BJ (cell line): ENCODE data around the gene KIAA2012. TPM values are rescaled to one million over a fixed set of nuclear protein-coding genes. Genes with fewer than 3 reads are reported as not detected.

ENCODE experiments used
- CTCF ChIA-PET: fragments of 350-600 bp; formaldehyde crosslinking; extraction: SDS; loops from one replicate; lab custom pipeline; 2021; ENCODE audit warnings: antibody characterized with exemption, inconsistent platforms; lab: Yijun Ruan, JAX
- POLR2A ChIA-PET: fragments of 300-600 bp; sonication (Branson Sonifier 250); formaldehyde crosslinking; extraction: SDS; loops from one replicate; lab custom pipeline; 2021; ENCODE audit warnings: antibody characterized with exemption; lab: Charles Lee
- DNase-seq: peaks from one replicate; pipeline ENCODE4 v3.0.0-alpha.2; 2011; ENCODE audit warnings: low read depth
- H3K27me3 ChIP-seq: 2 replicates; pipeline ENCODE4 v1.6.0; 2011; ENCODE audit warnings: low read length; ENCODE audit not compliant: control insufficient read depth, insufficient read depth
- H3K36me3 ChIP-seq: 2 replicates; pipeline ENCODE4 v1.5.1; 2011; ENCODE audit warnings: low read length; ENCODE audit not compliant: control insufficient read depth, insufficient read depth
- H3K4me3 ChIP-seq: 2 replicates; pipeline ENCODE4 v1.5.1; 2011; ENCODE audit warnings: low read depth, mild to moderate bottlenecking, control low read depth, low read length
- polyA plus RNA-seq: library from polyadenylated mRNA; depleted of rRNA; stranded (reverse); fragments of >200 nt; gene quantifications from 2 replicates; pipeline ENCODE4 v1.2.3, GENCODE V29; 2011
- TF ChIP-seq, protein P1 (sequence below): IDR thresholded peaks from 2 replicates; pipeline ENCODE4 v1.5.1; 2011; ENCODE audit warnings: low read depth, mild to moderate bottlenecking, control low read depth, inconsistent platforms, low read length, moderate library complexity; ENCODE audit not compliant: insufficient read depth

Gene KIAA2012
- polyA plus RNA-seq, 1 experiment: 0.13 TPM

DNA sequence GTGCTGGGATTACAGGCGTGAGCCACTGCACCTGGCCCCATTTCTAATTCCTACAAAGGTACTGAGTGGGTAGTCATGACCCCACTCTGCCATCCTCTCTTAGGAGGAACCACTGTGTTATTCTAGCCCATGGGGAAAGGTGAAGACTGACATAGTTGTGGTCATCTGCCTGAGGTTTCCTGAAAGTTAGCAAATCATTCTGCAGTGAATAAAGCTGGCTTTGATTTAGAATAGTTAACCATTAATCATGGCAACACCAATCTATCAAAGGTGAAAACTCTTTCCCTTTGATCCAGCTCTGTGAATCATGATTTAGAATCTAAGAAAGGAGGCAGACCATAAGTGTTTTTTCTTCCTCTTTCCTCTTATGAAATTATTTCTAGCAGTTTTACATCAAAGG is 114.5 kb downstream of the KIAA2012 start:
- Histone ChIP-seq H3K36me3 (no peaks in the 10 kb centered on the region), H3K27me3 (no peaks in the 10 kb centered on the region), H3K4me3 (no peak overlapping the region)
- DNase-seq: no peak
- TF ChIP-seq, protein P1, sequence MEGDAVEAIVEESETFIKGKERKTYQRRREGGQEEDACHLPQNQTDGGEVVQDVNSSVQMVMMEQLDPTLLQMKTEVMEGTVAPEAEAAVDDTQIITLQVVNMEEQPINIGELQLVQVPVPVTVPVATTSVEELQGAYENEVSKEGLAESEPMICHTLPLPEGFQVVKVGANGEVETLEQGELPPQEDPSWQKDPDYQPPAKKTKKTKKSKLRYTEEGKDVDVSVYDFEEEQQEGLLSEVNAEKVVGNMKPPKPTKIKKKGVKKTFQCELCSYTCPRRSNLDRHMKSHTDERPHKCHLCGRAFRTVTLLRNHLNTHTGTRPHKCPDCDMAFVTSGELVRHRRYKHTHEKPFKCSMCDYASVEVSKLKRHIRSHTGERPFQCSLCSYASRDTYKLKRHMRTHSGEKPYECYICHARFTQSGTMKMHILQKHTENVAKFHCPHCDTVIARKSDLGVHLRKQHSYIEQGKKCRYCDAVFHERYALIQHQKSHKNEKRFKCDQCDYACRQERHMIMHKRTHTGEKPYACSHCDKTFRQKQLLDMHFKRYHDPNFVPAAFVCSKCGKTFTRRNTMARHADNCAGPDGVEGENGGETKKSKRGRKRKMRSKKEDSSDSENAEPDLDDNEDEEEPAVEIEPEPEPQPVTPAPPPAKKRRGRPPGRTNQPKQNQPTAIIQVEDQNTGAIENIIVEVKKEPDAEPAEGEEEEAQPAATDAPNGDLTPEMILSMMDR: no peak
- POLR2A ChIA-PET: no interaction called here
- CTCF ChIA-PET: no interaction called here

DNA sequence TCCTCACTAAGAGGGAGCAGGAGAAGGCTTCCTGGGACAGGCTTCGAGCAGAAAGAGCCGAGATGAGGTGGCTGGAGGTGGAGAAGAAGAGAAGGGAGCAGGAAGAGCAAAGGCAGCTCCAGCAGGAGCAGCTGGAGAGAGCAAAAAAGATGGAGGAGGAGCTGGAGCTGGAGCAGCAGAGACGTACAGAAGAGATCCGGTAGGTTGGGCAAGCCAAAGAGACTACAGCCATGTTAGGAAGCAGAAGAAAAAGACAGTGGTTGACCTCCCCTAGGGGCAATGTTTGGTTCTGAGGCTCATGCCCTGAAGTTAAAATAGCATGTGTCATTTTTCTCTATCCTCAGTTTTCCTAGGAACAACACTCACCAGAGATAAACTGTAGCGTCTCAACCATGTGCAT is 120.2 kb downstream of the KIAA2012 start:
- ChIA-PET CTCF (interaction anchor here (0.9 kb wide), 1 partner anchor 485 kb away, joined by 3 read pairs; no protein-coding TSS in a partner anchor), POLR2A (no interaction called here)
- H3K36me3 ChIP-seq: no peaks in the 10 kb centered on the region
- no peak for DNase-seq
- H3K27me3 ChIP-seq: no peaks in the 10 kb centered on the region
- TF ChIP-seq, protein P1: no peak
- no peak overlapping the region for H3K4me3 ChIP-seq

DNA sequence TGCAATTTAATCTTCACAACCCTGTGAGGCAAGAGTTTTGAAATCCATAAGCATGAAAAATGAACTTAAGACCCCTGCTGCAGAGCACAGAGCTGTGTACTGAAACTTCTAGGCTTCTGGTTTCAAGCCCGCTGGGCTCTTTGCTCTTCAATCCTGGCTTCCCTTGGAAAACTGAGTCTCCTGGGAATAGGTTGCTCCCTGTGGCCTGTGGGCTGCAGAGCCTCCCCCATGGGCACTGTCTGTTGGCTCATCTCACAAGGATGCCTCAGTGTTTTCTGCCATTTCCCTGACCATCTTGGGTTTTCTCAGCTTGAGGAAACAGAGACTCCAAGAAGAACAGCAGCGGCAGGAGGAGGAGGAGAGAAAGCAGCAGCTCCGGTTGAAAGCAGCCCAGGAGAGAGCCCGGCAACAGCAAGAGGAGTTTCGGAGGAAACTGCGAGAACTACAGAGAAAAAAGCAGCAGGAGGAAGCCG is 120.9 kb downstream of the KIAA2012 start:
- ChIA-PET POLR2A (no interaction called here), CTCF (interaction anchor here (0.6 kb wide), 1 partner anchor 638 kb away, joined by 4 read pairs; no protein-coding TSS in a partner anchor)
- TF ChIP-seq, protein P1: no peak
- H3K36me3 ChIP-seq: no peaks in the 10 kb centered on the region
- DNase-seq: no peak
- no peak overlapping the region for H3K4me3 ChIP-seq
- no peaks in the 10 kb centered on the region for H3K27me3 ChIP-seq

DNA sequence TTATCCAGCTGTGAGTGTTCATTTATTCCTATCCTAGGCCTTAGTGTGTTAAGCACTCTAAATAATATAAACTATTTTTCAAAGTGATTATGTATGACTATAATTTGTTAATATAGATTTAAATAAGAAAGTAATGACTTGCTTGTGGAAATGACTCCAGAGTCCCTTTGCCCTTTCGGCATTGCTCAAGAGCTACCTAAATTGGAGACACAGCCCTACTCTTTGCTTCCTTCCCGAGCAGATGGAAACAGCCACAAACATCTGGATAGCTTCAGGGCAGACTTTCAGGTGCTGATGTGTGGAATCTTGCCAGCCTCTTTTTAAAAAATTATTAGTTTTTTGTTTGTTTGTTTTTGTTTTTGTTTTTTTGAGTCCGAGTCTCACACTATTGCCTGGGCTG is 121.4 kb downstream of the KIAA2012 start:
- H3K27me3 ChIP-seq: no peaks in the 10 kb centered on the region
- ChIA-PET CTCF (interaction anchor here (0.6 kb wide), 1 partner anchor 639 kb away, joined by 4 read pairs; no protein-coding TSS in a partner anchor), POLR2A (no interaction called here)
- H3K36me3 ChIP-seq: no peaks in the 10 kb centered on the region
- TF ChIP-seq, protein P1: no peak
- no peak for DNase-seq
- no peak overlapping the region for H3K4me3 ChIP-seq

DNA sequence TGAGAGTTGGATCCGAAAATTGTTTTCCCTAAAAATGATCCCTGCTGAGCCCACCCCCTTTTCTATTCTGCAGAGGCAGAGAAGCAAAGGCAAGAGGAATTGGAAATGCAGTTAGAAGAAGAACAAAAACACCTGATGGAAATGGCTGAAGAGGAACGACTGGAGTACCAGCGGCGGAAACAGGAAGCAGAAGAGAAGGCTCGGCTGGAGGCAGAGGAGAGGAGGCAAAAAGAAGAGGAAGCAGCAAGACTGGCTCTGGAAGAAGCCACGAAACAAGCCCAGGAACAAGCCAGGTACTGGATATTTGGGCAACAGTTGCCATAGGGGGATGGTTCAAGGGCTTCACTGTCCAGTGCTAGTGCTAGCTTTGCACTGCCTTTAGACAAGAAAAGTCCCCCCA is 123.7 kb downstream of the KIAA2012 start:
- Histone ChIP-seq H3K4me3 (no peak overlapping the region), H3K27me3 (no peaks in the 10 kb centered on the region), H3K36me3 (no peaks in the 10 kb centered on the region)
- TF ChIP-seq, protein P1: no peak
- ChIA-PET CTCF (no interaction called here), POLR2A (no interaction called here)
- no peak for DNase-seq
